ENCODE measurements around the gene NEK1. TPM values are rescaled to one million over a fixed set of nuclear protein-coding genes. Genes with fewer than 3 reads are reported as not detected.

Gene NEK1
- polyA plus RNA-seq, 1 donor (not counting 4 experiments of a cell fraction or from before 2014, with no cell fraction given) = 7.8 TPM

GRCh38 chr4:169362607-169363006 lies 249.8 kb downstream of the NEK1 start:
- no peak overlapping the region for H3K9ac ChIP-seq (ENCODE audit: control insufficient read depth, extremely low read depth, insufficient read depth, low read length)
- no peak overlapping the region for H3K4me3 ChIP-seq (ENCODE audit: control insufficient read depth in 2 of 3, extremely low read depth in 1 of 3, insufficient read depth in 2 of 3, low read depth in 1 of 3, low read length in 3 of 3)
- H3K79me2 ChIP-seq (ENCODE audit: control insufficient read depth, insufficient read depth, low read length) = no peaks in the 10 kb centered on the region
- H2AFZ ChIP-seq (ENCODE audit: control insufficient read depth, low read length) = no peak overlapping the region
- no peak overlapping the region for H3K27ac ChIP-seq (ENCODE audit: control insufficient read depth, insufficient read depth, low read length)
- H4K20me1 ChIP-seq (ENCODE audit: control insufficient read depth, extremely low read depth, insufficient read depth, low read length) = no peaks in the 10 kb centered on the region
- H3K27me3 ChIP-seq (ENCODE audit: control insufficient read depth, extremely low read depth, insufficient read depth, low read length) = no peaks in the 10 kb centered on the region
- H3K4me1 ChIP-seq (ENCODE audit: control insufficient read depth, extremely low read depth, insufficient read depth, low read length) = peaks cover 7% of the 10 kb centered on the region
- FAIRE-seq (no peak), DNase-seq (ENCODE audit: low read depth, low spot score) (no peak)
- H3K9me3 ChIP-seq (ENCODE audit: control insufficient read depth, low read depth, low read length) = no peaks in the 10 kb centered on the region
- H3K36me3 ChIP-seq (ENCODE audit: control insufficient read depth in 2 of 2, extremely low read depth in 1 of 2, insufficient read depth in 2 of 2, low read length in 2 of 2) = no peaks in the 10 kb centered on the region
- TF ChIP-seq CTCF (optimal IDR thresholded peaks at IDR 0.05 in 1 of 3, IDR thresholded peaks at IDR 0.05 in 1 of 3, conservative IDR thresholded peaks at IDR 0.05 in 1 of 3; ENCODE audit: extremely low read depth in 1 of 3, insufficient read depth in 2 of 3, low read length in 3 of 3) = no peak
- TF ChIP-seq EZH2 (IDR thresholded peaks at IDR 0.05; ENCODE audit: low read length) = no peak
- H3K9me1 ChIP-seq (ENCODE audit: control insufficient read depth, extremely low read depth, insufficient read depth, low read length) = no peaks in the 10 kb centered on the region
- no peak overlapping the region for H3K4me2 ChIP-seq (ENCODE audit: control insufficient read depth, extremely low read depth, insufficient read depth, low read depth, low read length)
- dilution Hi-C loops (cut with MboI; ENCODE audit: extremely low pct_ligation_motif_present, low sequenced_read_pairs) = no loop called here

- Histone ChIP-seq H3K9ac (ENCODE audit: control insufficient read depth, extremely low read depth, insufficient read depth, low read length) (no peak overlapping the region), H3K79me2 (ENCODE audit: control insufficient read depth, insufficient read depth, low read length) (no peaks in the 10 kb centered on the region), H3K36me3 (ENCODE audit: control insufficient read depth in 2 of 2, extremely low read depth in 1 of 2, insufficient read depth in 2 of 2, low read length in 2 of 2) (no peaks in the 10 kb centered on the region), H2AFZ (ENCODE audit: control insufficient read depth, low read length) (no peak overlapping the region), H3K4me1 (ENCODE audit: control insufficient read depth, extremely low read depth, insufficient read depth, low read length) (peaks cover 7% of the 10 kb centered on the region), H3K9me3 (ENCODE audit: control insufficient read depth, low read depth, low read length) (no peaks in the 10 kb centered on the region), H3K4me3 (ENCODE audit: control insufficient read depth in 2 of 3, extremely low read depth in 1 of 3, insufficient read depth in 2 of 3, low read depth in 1 of 3, low read length in 3 of 3) (no peak overlapping the region), H3K27me3 (ENCODE audit: control insufficient read depth, extremely low read depth, insufficient read depth, low read length) (no peaks in the 10 kb centered on the region), H3K27ac (ENCODE audit: control insufficient read depth, insufficient read depth, low read length) (no peak overlapping the region), H4K20me1 (ENCODE audit: control insufficient read depth, extremely low read depth, insufficient read depth, low read length) (no peaks in the 10 kb centered on the region), H3K9me1 (ENCODE audit: control insufficient read depth, extremely low read depth, insufficient read depth, low read length) (no peaks in the 10 kb centered on the region), H3K4me2 (ENCODE audit: control insufficient read depth, extremely low read depth, insufficient read depth, low read depth, low read length) (no peak overlapping the region)
- DNase-seq (ENCODE audit: low read depth, low spot score) (no peak), FAIRE-seq (no peak)
- TF ChIP-seq EZH2 (IDR thresholded peaks at IDR 0.05; ENCODE audit: low read length) = no peak
- TF ChIP-seq CTCF (optimal IDR thresholded peaks at IDR 0.05 in 1 of 3, IDR thresholded peaks at IDR 0.05 in 1 of 3, conservative IDR thresholded peaks at IDR 0.05 in 1 of 3; ENCODE audit: extremely low read depth in 1 of 3, insufficient read depth in 2 of 3, low read length in 3 of 3) = no peak
- dilution Hi-C loops (cut with MboI; ENCODE audit: extremely low pct_ligation_motif_present, low sequenced_read_pairs) = no loop called here
These were observed 250.6 kb downstream of the NEK1 start for GRCh38 chr4:169361756-169362155.

All from keratinocyte (primary cell).